WTC11 (cell line): ENCODE measurements around the gene SLC2A9. TPM values are rescaled to one million over a fixed set of nuclear protein-coding genes. Genes with fewer than 3 reads are reported as not detected.

Experiments
- ATAC-seq: fragments of 200-7000 bp; cut with Tn5 transposase; 2 replicates; pipeline ENCODE4 v1.10.0; 2021; ENCODE audit warnings: mild to moderate bottlenecking, moderate library complexity
- CTCF ChIA-PET: fragments of 300-600 bp; sonication (Branson Sonifier 250); formaldehyde crosslinking; loops from one replicate; lab custom pipeline; 2021; ENCODE audit warnings: antibody characterized with exemption; lab: Charles Lee
- POLR2A ChIA-PET: fragments of 350-600 bp; sonication (Branson Sonifier 250); formaldehyde crosslinking; loops from one replicate; lab custom pipeline; 2021; ENCODE audit warnings: antibody characterized with exemption; lab: Charles Lee
- DNase-seq: peaks from one replicate; pipeline ENCODE4 v3.0.0; 2021; ENCODE audit warnings: low spot score
- H3K27ac Mint-ChIP-seq: 2 replicates; pipeline ENCODE4 v1.8.0; 2021; ENCODE audit warnings: mixed read lengths
- H3K27me3 Mint-ChIP-seq: 2 replicates; pipeline ENCODE4 v1.8.0; 2021; ENCODE audit warnings: low read depth, mild to moderate bottlenecking, moderate library complexity, mixed read lengths
- H3K36me3 Mint-ChIP-seq: 2 replicates; pipeline ENCODE4 v1.8.0; 2021; ENCODE audit warnings: mixed read lengths
- H3K4me1 Mint-ChIP-seq: 2 replicates; pipeline ENCODE4 v1.8.0; 2022; ENCODE audit warnings: mixed read lengths
- H3K4me3 Mint-ChIP-seq: 2 replicates; pipeline ENCODE4 v1.8.0; 2021; ENCODE audit warnings: mild to moderate bottlenecking, moderate library complexity, mixed read lengths
- H3K9me3 Mint-ChIP-seq: 2 replicates; pipeline ENCODE4 v1.8.0; 2021; ENCODE audit warnings: mixed read lengths
- ATF3 ChIP-seq: sonication (generic); formaldehyde crosslinking; conservative IDR thresholded peaks from 2 replicates; pipeline ENCODE4 v1.8.1; 2022; ENCODE audit warnings: mild to moderate bottlenecking, missing genetic modification reagents
- CREB1 ChIP-seq: sonication (generic); formaldehyde crosslinking; IDR thresholded peaks from 2 replicates; pipeline ENCODE4 v1.8.0; 2023; ENCODE audit warnings: mild to moderate bottlenecking, missing genetic modification reagents
- EMX1 ChIP-seq: fragments of 250-450 bp; sonication (Bioruptor Pico); IDR thresholded peaks from 2 replicates; pipeline ENCODE4 v1.8.0; 2021; ENCODE audit warnings: mild to moderate bottlenecking
- ETV6 ChIP-seq: sonication (generic); formaldehyde crosslinking; IDR thresholded peaks from 2 replicates; pipeline ENCODE4 v1.8.1; 2022; ENCODE audit warnings: mild to moderate bottlenecking, missing genetic modification reagents
- FOXP1 ChIP-seq: sonication (generic); formaldehyde crosslinking; IDR thresholded peaks from 2 replicates; pipeline ENCODE4 v1.8.0; 2022; ENCODE audit warnings: missing genetic modification reagents, mild to moderate bottlenecking, moderate library complexity, borderline replicate concordance
- JAZF1 ChIP-seq: fragments of 250-450 bp; sonication (Bioruptor Pico); IDR thresholded peaks from 2 replicates; pipeline ENCODE4 v1.9.0; 2021; ENCODE audit warnings: moderate library complexity, mild to moderate bottlenecking, inconsistent platforms
- NFATC4 ChIP-seq: fragments of 250-450 bp; sonication (Bioruptor Pico); IDR thresholded peaks from 2 replicates; pipeline ENCODE4 v1.9.0; 2021; ENCODE audit warnings: mild to moderate bottlenecking
- PRDM15 ChIP-seq: sonication (generic); formaldehyde crosslinking; IDR thresholded peaks from 2 replicates; pipeline ENCODE4 v1.8.0; 2022; ENCODE audit warnings: missing genetic modification reagents
- PRRX2 ChIP-seq: fragments of 250-450 bp; sonication (Bioruptor Pico); IDR thresholded peaks from 2 replicates; pipeline ENCODE4 v1.8.0; 2021; ENCODE audit warnings: mild to moderate bottlenecking
- ZBTB21 ChIP-seq: sonication (generic); formaldehyde crosslinking; IDR thresholded peaks from 2 replicates; pipeline ENCODE4 v1.8.1; 2023; ENCODE audit warnings: mild to moderate bottlenecking, missing genetic modification reagents, borderline replicate concordance
- ZNF121 ChIP-seq: sonication (generic); formaldehyde crosslinking; IDR thresholded peaks from 2 replicates; pipeline ENCODE4 v1.8.0; 2023; ENCODE audit warnings: missing genetic modification reagents
- ZNF219 ChIP-seq: sonication (generic); formaldehyde crosslinking; IDR thresholded peaks from 2 replicates; pipeline ENCODE4 v1.8.0; 2023; ENCODE audit warnings: missing genetic modification reagents, mild to moderate bottlenecking, borderline replicate concordance
- ZNF317 ChIP-seq: sonication (generic); formaldehyde crosslinking; IDR thresholded peaks from 2 replicates; pipeline ENCODE4 v1.8.1; 2023; ENCODE audit warnings: low read depth, mild to moderate bottlenecking, moderate library complexity, missing genetic modification reagents, borderline replicate concordance
- ZNF396 ChIP-seq: fragments of 250-450 bp; sonication (Bioruptor Pico); IDR thresholded peaks from 2 replicates; pipeline ENCODE4 v1.8.0; 2021; ENCODE audit warnings: mild to moderate bottlenecking, moderate library complexity, borderline replicate concordance
- ZNF416 ChIP-seq: fragments of 250-450 bp; sonication (Bioruptor Pico); IDR thresholded peaks from 2 replicates; pipeline ENCODE4 v1.9.0; 2021; ENCODE audit warnings: mild to moderate bottlenecking, inconsistent platforms
- total RNA-seq: library from RNA; stranded (reverse); gene quantifications from 3 replicates; pipeline ENCODE4 v1.2.3, GENCODE V29; 2021
- TF ChIP-seq, protein P1 (sequence below): sonication (generic); formaldehyde crosslinking; IDR thresholded peaks from 2 replicates; pipeline ENCODE4 v1.8.1; 2022; ENCODE audit warnings: low read depth, mild to moderate bottlenecking, moderate library complexity, missing genetic modification reagents, borderline replicate concordance
- TF ChIP-seq, protein P2 (sequence below): fragments of 250-450 bp; sonication (Bioruptor Pico); IDR thresholded peaks from 2 replicates; pipeline ENCODE4 v2.1.2; 2022; ENCODE audit warnings: mild to moderate bottlenecking, moderate library complexity
- TF ChIP-seq, protein P3 (sequence below): sonication (generic); formaldehyde crosslinking; IDR thresholded peaks from 2 replicates; pipeline ENCODE4 v1.8.0; 2022; ENCODE audit warnings: mild to moderate bottlenecking, missing genetic modification reagents

SLC2A9 gene
- total RNA-seq, 1 experiment from 2014 or later, result not detected

- TF ChIP-seq PRDM15, result no peak
- no peak for TF ChIP-seq EMX1 (CRISPR knock-in tag)
- TF ChIP-seq NFATC4 (CRISPR knock-in tag), result no peak
- TF ChIP-seq, protein P1, sequence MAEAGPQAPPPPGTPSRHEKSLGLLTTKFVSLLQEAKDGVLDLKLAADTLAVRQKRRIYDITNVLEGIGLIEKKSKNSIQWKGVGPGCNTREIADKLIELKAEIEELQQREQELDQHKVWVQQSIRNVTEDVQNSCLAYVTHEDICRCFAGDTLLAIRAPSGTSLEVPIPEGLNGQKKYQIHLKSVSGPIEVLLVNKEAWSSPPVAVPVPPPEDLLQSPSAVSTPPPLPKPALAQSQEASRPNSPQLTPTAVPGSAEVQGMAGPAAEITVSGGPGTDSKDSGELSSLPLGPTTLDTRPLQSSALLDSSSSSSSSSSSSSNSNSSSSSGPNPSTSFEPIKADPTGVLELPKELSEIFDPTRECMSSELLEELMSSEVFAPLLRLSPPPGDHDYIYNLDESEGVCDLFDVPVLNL (CRISPR knock-in tag), result no peak
- TF ChIP-seq ZBTB21 (CRISPR knock-in tag), result no peak
- no peak for TF ChIP-seq ZNF317 (CRISPR knock-in tag)
These were observed 33.3 kb upstream of the SLC2A9 start (continued) for GRCh38 chr4:10054571-10055041.

DNA sequence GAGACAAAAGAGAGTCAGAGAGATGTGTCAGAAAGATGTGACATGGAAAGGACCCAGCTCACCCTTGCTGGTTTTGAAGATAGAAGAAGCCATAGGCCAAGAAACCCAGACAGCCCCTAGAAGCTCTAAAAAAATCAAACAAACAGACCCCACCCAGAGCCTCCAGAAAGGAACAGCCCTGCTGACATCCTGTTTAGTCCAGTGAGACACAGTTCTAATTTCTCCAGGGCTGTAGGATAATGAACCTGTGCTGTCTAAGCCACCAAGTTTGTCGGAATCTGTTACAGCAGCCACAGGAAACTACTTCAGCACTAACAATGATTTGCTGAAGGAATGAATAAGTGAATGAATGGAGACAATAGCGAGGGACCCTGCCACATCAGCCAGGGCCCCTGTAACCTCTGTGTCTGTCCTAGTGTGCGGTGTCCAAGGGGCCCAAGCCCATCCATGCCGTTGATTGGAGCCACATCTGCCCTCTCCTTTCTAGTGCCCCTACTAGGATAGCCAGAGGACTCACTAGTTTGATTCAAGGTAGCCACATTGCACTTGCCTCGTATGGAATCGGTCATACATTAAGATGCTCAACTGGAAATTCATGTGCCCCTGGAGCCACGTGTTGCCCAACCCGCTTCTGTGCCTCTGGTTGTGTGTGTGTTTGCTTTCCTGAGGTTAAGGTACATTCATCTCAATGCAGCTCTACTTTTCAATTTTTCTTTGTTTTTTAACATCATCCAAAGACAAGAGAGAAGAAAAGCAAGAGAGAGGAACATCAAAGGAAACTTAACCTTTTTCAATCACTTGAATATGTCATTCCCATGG, 32.5 kb upstream of the SLC2A9 start:
- Mint-ChIP-seq H3K27me3 (no peaks in the 10 kb centered on the region; the same call in 1 of the 2 replicates), H3K4me3 (no peak overlapping the region), H3K27ac (no peak overlapping the region), H3K4me1 (peaks cover 24% of the 10 kb centered on the region), H3K9me3 (peaks cover 3% of the 10 kb centered on the region; the same call in 1 of the 2 replicates), H3K36me3 (no peaks in the 10 kb centered on the region)
- ATAC-seq (no peak), DNase-seq (no peak)
- ChIA-PET POLR2A (interaction anchor here (0.5 kb wide), 1 partner anchor 512 kb away, joined by 4 read pairs; no protein-coding TSS in a partner anchor), CTCF (no interaction called here)
- TF ChIP-seq, protein P2, sequence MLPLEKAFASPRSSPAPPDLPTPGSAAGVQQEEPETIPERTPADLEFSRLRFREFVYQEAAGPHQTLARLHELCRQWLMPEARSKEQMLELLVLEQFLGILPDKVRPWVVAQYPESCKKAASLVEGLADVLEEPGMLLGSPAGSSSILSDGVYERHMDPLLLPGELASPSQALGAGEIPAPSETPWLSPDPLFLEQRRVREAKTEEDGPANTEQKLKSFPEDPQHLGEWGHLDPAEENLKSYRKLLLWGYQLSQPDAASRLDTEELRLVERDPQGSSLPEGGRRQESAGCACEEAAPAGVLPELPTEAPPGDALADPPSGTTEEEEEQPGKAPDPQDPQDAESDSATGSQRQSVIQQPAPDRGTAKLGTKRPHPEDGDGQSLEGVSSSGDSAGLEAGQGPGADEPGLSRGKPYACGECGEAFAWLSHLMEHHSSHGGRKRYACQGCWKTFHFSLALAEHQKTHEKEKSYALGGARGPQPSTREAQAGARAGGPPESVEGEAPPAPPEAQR, result no peak
- no peak for TF ChIP-seq ATF3 (CRISPR knock-in tag)
- TF ChIP-seq ZNF121 (CRISPR knock-in tag), result no peak
- TF ChIP-seq ZNF219, result no peak
- no peak for TF ChIP-seq CREB1 (CRISPR knock-in tag)
- no peak for TF ChIP-seq PRRX2
- no peak for TF ChIP-seq JAZF1
- TF ChIP-seq, protein P3, sequence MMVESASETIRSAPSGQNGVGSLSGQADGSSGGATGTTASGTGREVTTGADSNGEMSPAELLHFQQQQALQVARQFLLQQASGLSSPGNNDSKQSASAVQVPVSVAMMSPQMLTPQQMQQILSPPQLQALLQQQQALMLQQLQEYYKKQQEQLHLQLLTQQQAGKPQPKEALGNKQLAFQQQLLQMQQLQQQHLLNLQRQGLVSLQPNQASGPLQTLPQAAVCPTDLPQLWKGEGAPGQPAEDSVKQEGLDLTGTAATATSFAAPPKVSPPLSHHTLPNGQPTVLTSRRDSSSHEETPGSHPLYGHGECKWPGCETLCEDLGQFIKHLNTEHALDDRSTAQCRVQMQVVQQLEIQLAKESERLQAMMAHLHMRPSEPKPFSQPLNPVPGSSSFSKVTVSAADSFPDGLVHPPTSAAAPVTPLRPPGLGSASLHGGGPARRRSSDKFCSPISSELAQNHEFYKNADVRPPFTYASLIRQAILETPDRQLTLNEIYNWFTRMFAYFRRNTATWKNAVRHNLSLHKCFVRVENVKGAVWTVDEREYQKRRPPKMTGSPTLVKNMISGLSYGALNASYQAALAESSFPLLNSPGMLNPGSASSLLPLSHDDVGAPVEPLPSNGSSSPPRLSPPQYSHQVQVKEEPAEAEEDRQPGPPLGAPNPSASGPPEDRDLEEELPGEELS (CRISPR knock-in tag), result no peak
- TF ChIP-seq ETV6, result no peak
- TF ChIP-seq ZNF396 (CRISPR knock-in tag), result no peak
- TF ChIP-seq ZNF416 (CRISPR knock-in tag), result no peak
- no peak for TF ChIP-seq FOXP1 (CRISPR knock-in tag)
